ENCODE results near the gene FSIP1.

Gene FSIP1

GRCh38 chr15:39746714-39747276 lies 35.8 kb downstream of the FSIP1 start:
- no peak for DNase-seq (ENCODE audit: low read depth, low spot score)
- ChIA-PET CTCF (interaction anchor here (1.9 kb wide), 1 partner anchor 10 kb away, joined by 14 read pairs; no protein-coding TSS in a partner anchor), POLR2A (no interaction called here)
- H3K4me3 ChIP-seq (ENCODE audit: low read depth, low read length): no peak overlapping the region
- TF ChIP-seq CTCF (IDR thresholded peaks at IDR 0.05; ENCODE audit: insufficient read depth, low read length, missing control alignments): no peak

GRCh38 chr15:39746176-39746575 lies 36.5 kb downstream of the FSIP1 start:
- DNase-seq (ENCODE audit: low read depth, low spot score): no peak
- H3K4me3 ChIP-seq (ENCODE audit: low read depth, low read length): no peak overlapping the region
- POLR2A ChIA-PET: no interaction called here
- no peak for TF ChIP-seq CTCF (IDR thresholded peaks at IDR 0.05; ENCODE audit: insufficient read depth, low read length, missing control alignments)
- CTCF ChIA-PET: no interaction called here

- no peak for TF ChIP-seq CTCF (IDR thresholded peaks at IDR 0.05; ENCODE audit: insufficient read depth, low read length, missing control alignments)
- no peak for DNase-seq (ENCODE audit: low read depth, low spot score)
- ChIA-PET POLR2A (no interaction called here), CTCF (no interaction called here)
- no peak overlapping the region for H3K4me3 ChIP-seq (ENCODE audit: low read depth, low read length)
Observed at GRCh38 chr15:39745415-39745814, 37.2 kb downstream of the FSIP1 start.

- CTCF ChIA-PET: no interaction called here
- TF ChIP-seq CTCF (IDR thresholded peaks at IDR 0.05; ENCODE audit: insufficient read depth, low read length, missing control alignments): no peak
Observed at GRCh38 chr15:39744334-39745103, 38.1 kb downstream of the FSIP1 start.

GRCh38 chr15:39743611-39744010 lies 39.0 kb downstream of the FSIP1 start:
- no peak for TF ChIP-seq CTCF (IDR thresholded peaks at IDR 0.05; ENCODE audit: insufficient read depth, low read length, missing control alignments)
- ChIA-PET POLR2A (no interaction called here), CTCF (interaction anchor here (3.9 kb wide), 1 partner anchor 13 kb away, joined by 34 read pairs; no protein-coding TSS in a partner anchor)
- no peak for DNase-seq (ENCODE audit: low read depth, low spot score)
- no peak overlapping the region for H3K4me3 ChIP-seq (ENCODE audit: low read depth, low read length)

More at GRCh38 chr15:39744334-39745103, 38.1 kb downstream of the FSIP1 start:
- H3K4me3 ChIP-seq (ENCODE audit: low read depth, low read length): no peak overlapping the region
- no peak for DNase-seq (ENCODE audit: low read depth, low spot score)
- POLR2A ChIA-PET: no interaction called here

GRCh38 chr15:39741258-39741657 lies 41.4 kb downstream of the FSIP1 start:
- TF ChIP-seq CTCF (IDR thresholded peaks at IDR 0.05; ENCODE audit: insufficient read depth, low read length, missing control alignments): no peak
- no peak for DNase-seq (ENCODE audit: low read depth, low spot score)
- CTCF ChIA-PET: interaction anchor here (0.7 to 3.9 kb wide), 7 partner anchors 15 to 255 kb away, joined by 3 to 34 read pairs (median 3); no protein-coding TSS in a partner anchor
- H3K4me3 ChIP-seq (ENCODE audit: low read depth, low read length): no peak overlapping the region
- POLR2A ChIA-PET: interaction anchor here (0.6 kb wide), 1 partner anchor 18 kb away, joined by 3 read pairs; no protein-coding TSS in a partner anchor
